ENCODE results near the gene EPHB2.
A peak's percentile ranks its signal among the peaks of the same experiment; 100 is the strongest.
"Not testable (repeated sequence)": the region's sequence is repeated elsewhere in the genome, so short reads cannot be mapped to it uniquely, and the experiment has no call there.

EPHB2 gene

GRCh38 chr1:22920734-22921451, 210.3 kb downstream of the EPHB2 start:
- Mint-ChIP-seq H3K36me3 (ENCODE audit: low read depth) (no peaks in the 10 kb centered on the region), H3K4me1 (ENCODE audit: low read depth) (no peaks in the 10 kb centered on the region), H3K9me3 (no peaks in the 10 kb centered on the region), H3K27ac (no peak overlapping the region), H3K27me3 (peaks cover 11% of the 10 kb centered on the region), H3K4me3 (no peak overlapping the region)
- no peak for DNase-seq

- Mint-ChIP-seq H3K36me3 (ENCODE audit: low read depth) (no peaks in the 10 kb centered on the region), H3K4me1 (ENCODE audit: low read depth) (no peaks in the 10 kb centered on the region), H3K27me3 (peaks cover 13% of the 10 kb centered on the region), H3K4me3 (no peak overlapping the region), H3K9me3 (no peaks in the 10 kb centered on the region), H3K27ac (no peak overlapping the region)
- DNase-seq: no peak
These were observed 210.9 kb downstream of the EPHB2 start for GRCh38 chr1:22921452-22922126.

GRCh38 chr1:22922640-22923039, 212.0 kb downstream of the EPHB2 start:
- H3K27me3 Mint-ChIP-seq: peaks cover 19% of the 10 kb centered on the region
- H3K9me3 Mint-ChIP-seq: no peaks in the 10 kb centered on the region
- no peak overlapping the region for H3K27ac Mint-ChIP-seq
- no peaks in the 10 kb centered on the region for H3K4me1 Mint-ChIP-seq (ENCODE audit: low read depth)
- H3K36me3 Mint-ChIP-seq (ENCODE audit: low read depth): no peaks in the 10 kb centered on the region
- no peak for DNase-seq
- no peak overlapping the region for H3K4me3 Mint-ChIP-seq

GRCh38 chr1:22925111-22925510, 214.5 kb downstream of the EPHB2 start:
- Mint-ChIP-seq H3K27ac (no peak overlapping the region), H3K27me3 (peaks cover 23% of the 10 kb centered on the region), H3K36me3 (ENCODE audit: low read depth) (no peaks in the 10 kb centered on the region), H3K4me3 (no peak overlapping the region), H3K9me3 (no peaks in the 10 kb centered on the region), H3K4me1 (ENCODE audit: low read depth) (no peaks in the 10 kb centered on the region)
- no peak for DNase-seq

- Mint-ChIP-seq H3K27ac (no peak overlapping the region), H3K9me3 (no peaks in the 10 kb centered on the region), H3K36me3 (ENCODE audit: low read depth) (no peaks in the 10 kb centered on the region), H3K27me3 (peaks cover 17% of the 10 kb centered on the region), H3K4me3 (no peak overlapping the region), H3K4me1 (ENCODE audit: low read depth) (no peaks in the 10 kb centered on the region)
- peak; percentile 45 for DNase-seq
These were observed 219.7 kb downstream of the EPHB2 start for GRCh38 chr1:22930240-22930912.

- no peaks in the 10 kb centered on the region for H3K9me3 Mint-ChIP-seq
- H3K27ac Mint-ChIP-seq: no peak overlapping the region
- DNase-seq: no peak
- H3K36me3 Mint-ChIP-seq (ENCODE audit: low read depth): no peaks in the 10 kb centered on the region
- peaks cover 4% of the 10 kb centered on the region for H3K27me3 Mint-ChIP-seq
- no peaks in the 10 kb centered on the region for H3K4me1 Mint-ChIP-seq (ENCODE audit: low read depth)
- H3K4me3 Mint-ChIP-seq: no peak overlapping the region
These were observed 222.3 kb downstream of the EPHB2 start for GRCh38 chr1:22932803-22933470.

- DNase-seq: no peak
- no peak overlapping the region for H3K27ac Mint-ChIP-seq
- H3K4me1 Mint-ChIP-seq (ENCODE audit: low read depth): no peaks in the 10 kb centered on the region
- peaks cover 3% of the 10 kb centered on the region for H3K9me3 Mint-ChIP-seq
- no peak overlapping the region for H3K4me3 Mint-ChIP-seq
- no peaks in the 10 kb centered on the region for H3K36me3 Mint-ChIP-seq (ENCODE audit: low read depth)
- H3K27me3 Mint-ChIP-seq: peaks cover 7% of the 10 kb centered on the region
These were observed 224.8 kb downstream of the EPHB2 start for GRCh38 chr1:22935433-22935832.

- H3K27me3 Mint-ChIP-seq: peaks cover 19% of the 10 kb centered on the region
These were observed 226.0 kb downstream of the EPHB2 start for GRCh38 chr1:22936681-22937080.

GRCh38 chr1:22941257-22941656, 230.6 kb downstream of the EPHB2 start:
- no peak for DNase-seq
- no peaks in the 10 kb centered on the region for H3K36me3 Mint-ChIP-seq (ENCODE audit: low read depth)
- no peak overlapping the region for H3K4me3 Mint-ChIP-seq
- H3K4me1 Mint-ChIP-seq (ENCODE audit: low read depth): no peaks in the 10 kb centered on the region
- peaks cover 12% of the 10 kb centered on the region for H3K9me3 Mint-ChIP-seq
- peaks cover 51% of the 10 kb centered on the region for H3K27me3 Mint-ChIP-seq
- H3K27ac Mint-ChIP-seq: no peak overlapping the region

More at GRCh38 chr1:22936681-22937080, 226.0 kb downstream of the EPHB2 start:
- Mint-ChIP-seq H3K36me3 (ENCODE audit: low read depth) (no peaks in the 10 kb centered on the region), H3K27ac (no peak overlapping the region), H3K4me3 (no peak overlapping the region), H3K9me3 (peaks cover 10% of the 10 kb centered on the region), H3K4me1 (ENCODE audit: low read depth) (no peaks in the 10 kb centered on the region)
- no peak for DNase-seq

GRCh38 chr1:22944346-22945055, 233.9 kb downstream of the EPHB2 start:
- H3K9me3 Mint-ChIP-seq: peaks cover 12% of the 10 kb centered on the region
- no peak for DNase-seq
- no peak overlapping the region for H3K4me3 Mint-ChIP-seq
- peaks cover 64% of the 10 kb centered on the region for H3K27me3 Mint-ChIP-seq
- no peaks in the 10 kb centered on the region for H3K4me1 Mint-ChIP-seq (ENCODE audit: low read depth)
- H3K36me3 Mint-ChIP-seq (ENCODE audit: low read depth): no peaks in the 10 kb centered on the region
- no peak overlapping the region for H3K27ac Mint-ChIP-seq

GRCh38 chr1:22945171-22945570, 234.5 kb downstream of the EPHB2 start:
- H3K4me1 Mint-ChIP-seq (ENCODE audit: low read depth); DNase-seq; H3K4me3 Mint-ChIP-seq; H3K27ac Mint-ChIP-seq; H3K36me3 Mint-ChIP-seq (ENCODE audit: low read depth): not testable (repeated sequence)
- H3K9me3 Mint-ChIP-seq: peaks cover 12% of the 10 kb centered on the region
- peaks cover 65% of the 10 kb centered on the region for H3K27me3 Mint-ChIP-seq

GRCh38 chr1:22949822-22950331, 239.2 kb downstream of the EPHB2 start:
- Mint-ChIP-seq H3K9me3 (no peaks in the 10 kb centered on the region), H3K4me3 (no peak overlapping the region), H3K27me3 (peaks cover 60% of the 10 kb centered on the region), H3K4me1 (ENCODE audit: low read depth) (no peaks in the 10 kb centered on the region), H3K27ac (no peak overlapping the region), H3K36me3 (ENCODE audit: low read depth) (no peaks in the 10 kb centered on the region)
- no peak for DNase-seq

GRCh38 chr1:22951796-22952195, 241.2 kb downstream of the EPHB2 start:
- no peak overlapping the region for H3K4me3 Mint-ChIP-seq
- H3K27ac Mint-ChIP-seq: no peak overlapping the region
- H3K36me3 Mint-ChIP-seq (ENCODE audit: low read depth): no peaks in the 10 kb centered on the region
- H3K4me1 Mint-ChIP-seq (ENCODE audit: low read depth): no peaks in the 10 kb centered on the region
- H3K9me3 Mint-ChIP-seq: no peaks in the 10 kb centered on the region
- H3K27me3 Mint-ChIP-seq: peaks cover 62% of the 10 kb centered on the region
- DNase-seq: no peak

GRCh38 chr1:22952694-22953056, 242.0 kb downstream of the EPHB2 start:
- H3K27me3 Mint-ChIP-seq: peaks cover 62% of the 10 kb centered on the region
- no peak overlapping the region for H3K4me3 Mint-ChIP-seq
- no peaks in the 10 kb centered on the region for H3K36me3 Mint-ChIP-seq (ENCODE audit: low read depth)
- no peaks in the 10 kb centered on the region for H3K4me1 Mint-ChIP-seq (ENCODE audit: low read depth)
- H3K27ac Mint-ChIP-seq: no peak overlapping the region
- DNase-seq: no peak
- no peaks in the 10 kb centered on the region for H3K9me3 Mint-ChIP-seq
